Measurements from ENCODE around the gene MYLK4.
A peak's percentile ranks its signal among the peaks of the same experiment; 100 is the strongest.
"Not testable (repeated sequence)": the region's sequence is repeated elsewhere in the genome, so short reads cannot be mapped to it uniquely, and the experiment has no call there.

Gene MYLK4

GRCh38 chr6:2775003-2775402 lies 24.3 kb upstream of the MYLK4 start:
- no peak for DNase-seq

DNA sequence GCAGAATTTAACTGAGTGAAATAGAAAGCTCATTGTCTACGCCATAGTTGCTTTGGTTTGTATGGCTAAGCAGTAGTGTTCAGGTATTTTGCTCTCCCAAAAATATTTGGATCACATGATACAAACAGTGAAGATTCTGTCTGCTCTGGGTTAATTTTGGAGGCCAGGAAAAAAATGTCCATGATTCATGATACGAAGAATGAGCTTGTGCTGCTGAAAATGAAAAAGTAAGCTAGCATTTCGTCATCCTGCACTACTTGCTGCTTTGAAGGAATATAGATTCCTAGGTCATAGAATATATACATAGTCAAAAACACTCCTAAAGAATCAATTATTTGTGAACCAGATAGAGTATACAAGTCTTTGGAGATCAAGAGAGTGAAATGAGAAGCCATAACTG lies 22.7 kb upstream of the MYLK4 start:
- no peak for DNase-seq

DNA sequence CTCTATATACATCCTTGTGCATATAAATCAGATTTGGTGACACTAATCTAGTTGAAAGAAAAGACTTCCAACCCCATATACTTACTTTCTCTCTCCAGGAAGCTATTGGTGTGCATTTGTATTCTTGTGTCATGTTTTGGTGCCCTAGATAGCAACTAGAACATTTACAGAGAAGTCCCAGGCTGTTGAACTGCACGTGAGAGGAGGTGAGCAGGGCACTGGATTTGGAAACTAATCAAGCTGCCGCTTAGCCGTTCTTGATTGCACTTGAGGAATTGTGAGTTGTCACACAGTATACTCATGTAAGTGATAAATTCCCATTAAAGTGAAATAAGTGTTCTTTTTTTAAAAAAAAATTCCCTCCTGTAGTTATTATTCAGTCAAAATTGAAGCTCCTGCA lies 22.1 kb upstream of the MYLK4 start:
- DNase-seq, result no peak

GRCh38 chr6:2771079-2771478 lies 20.4 kb upstream of the MYLK4 start:
- DNase-seq, result no peak

DNA sequence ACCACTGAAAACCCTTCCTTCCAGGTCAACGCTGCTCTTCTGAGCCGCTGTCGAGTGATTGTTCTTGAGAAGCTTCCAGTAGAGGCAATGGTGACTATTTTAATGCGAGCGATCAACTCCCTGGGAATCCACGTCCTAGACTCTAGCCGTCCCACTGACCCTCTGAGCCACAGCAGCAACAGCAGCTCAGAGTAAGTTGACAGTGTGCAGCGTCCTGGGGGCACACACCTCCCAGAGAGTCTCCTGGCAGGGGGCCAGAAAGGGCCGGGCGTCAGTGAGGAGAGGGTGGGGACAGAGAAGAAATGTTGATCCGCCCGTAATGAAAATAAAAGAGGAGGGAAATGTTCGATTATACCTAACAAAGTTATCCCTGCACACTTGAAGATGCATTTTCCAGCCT lies 19.4 kb upstream of the MYLK4 start:
- DNase-seq, result no peak

DNA sequence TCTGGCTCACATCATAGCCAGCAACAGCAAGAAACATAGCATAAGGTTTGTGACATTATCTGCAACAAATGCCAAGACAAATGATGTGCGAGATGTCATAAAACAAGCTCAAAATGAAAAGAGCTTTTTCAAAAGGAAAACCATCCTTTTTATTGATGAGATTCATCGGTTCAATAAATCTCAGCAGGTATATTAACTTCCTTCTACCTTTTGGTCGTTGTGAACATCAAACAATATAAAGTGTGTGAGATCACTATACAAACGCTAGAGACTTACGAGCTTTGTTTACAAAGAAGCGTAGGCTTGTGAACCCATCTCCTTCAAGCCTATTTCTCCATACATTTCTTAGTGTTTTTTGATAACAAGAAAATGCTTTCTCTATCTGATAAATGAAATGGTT lies 18.0 kb upstream of the MYLK4 start:
- no peak for DNase-seq

- DNase-seq, result no peak
Observed at GRCh38 chr6:2767657-2768524, 17.2 kb upstream of the MYLK4 start.

GRCh38 chr6:2766767-2767656 lies 16.3 kb upstream of the MYLK4 start:
- DNase-seq, result no peak

- no peak for DNase-seq
Observed at GRCh38 chr6:2765896-2766766, 15.4 kb upstream of the MYLK4 start.

GRCh38 chr6:2765166-2765895 lies 14.6 kb upstream of the MYLK4 start, which contains the start of gene WRNIP1:
Gene WRNIP1 (plus strand): TSS chr6:2765393. CDS start chr6:2765623, 230 bp downstream.
- DNase-seq, result peak; percentile 97

GRCh38 chr6:2764610-2765165 lies 14.0 kb upstream of the MYLK4 start:
- DNase-seq, result peak; percentile 78

DNA sequence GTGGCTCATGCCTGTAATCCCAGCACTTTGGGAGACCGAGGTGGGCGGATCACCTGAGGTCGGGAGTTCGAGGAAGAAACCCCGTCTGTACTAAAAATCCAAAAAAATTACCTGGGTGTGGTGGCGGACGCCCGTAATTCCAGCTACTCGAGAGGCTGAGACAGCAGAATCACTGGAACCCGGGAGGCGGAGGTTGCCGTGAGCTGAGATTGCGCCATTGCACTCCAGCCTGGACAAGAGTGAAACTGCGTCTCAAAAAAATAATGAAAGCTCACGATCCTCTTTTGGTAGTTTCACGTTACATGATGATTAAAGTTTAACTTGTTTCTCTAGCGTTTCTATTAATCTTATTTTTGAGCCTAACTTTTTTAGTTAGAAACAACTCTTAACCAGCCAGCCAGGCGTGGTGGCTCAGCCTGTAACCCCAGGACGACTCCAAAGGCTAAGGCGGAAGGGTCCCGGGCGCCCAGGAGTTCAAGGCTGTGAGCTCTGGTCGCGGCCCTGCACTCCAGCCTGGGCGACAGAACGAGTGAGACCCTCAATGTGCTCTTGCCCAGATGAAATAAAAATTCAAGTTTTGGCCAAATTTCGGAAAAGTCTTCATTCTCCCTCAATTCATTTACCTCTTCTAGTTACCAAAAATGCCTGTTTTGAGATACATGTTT lies 13.3 kb upstream of the MYLK4 start:
- DNase-seq, result no peak

GRCh38 chr6:2763345-2763841 lies 12.7 kb upstream of the MYLK4 start:
- no peak for DNase-seq

GRCh38 chr6:2762868-2763267 lies 12.1 kb upstream of the MYLK4 start:
- DNase-seq, result not testable (repeated sequence)

- DNase-seq, result no peak
Observed at GRCh38 chr6:2760882-2761842, 10.4 kb upstream of the MYLK4 start.

DNA sequence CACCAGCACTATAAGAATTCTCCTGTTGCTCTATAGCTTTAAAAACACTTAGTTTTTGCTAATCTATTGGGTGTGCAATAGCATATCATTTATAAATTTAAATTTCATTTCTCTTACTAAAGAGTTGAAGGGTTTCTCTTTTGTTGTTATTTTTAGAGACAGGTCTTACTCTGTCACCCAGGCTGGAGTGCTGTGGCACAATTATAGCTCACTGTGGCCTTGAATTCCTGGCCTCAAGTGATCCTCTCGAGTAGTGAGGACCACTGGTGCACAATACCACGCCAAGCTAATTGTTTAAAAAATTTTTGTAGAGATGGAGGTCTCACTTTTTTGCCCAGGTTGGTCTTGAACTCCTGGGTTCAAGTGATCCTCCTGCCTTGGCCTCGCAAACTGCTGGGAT lies 8.3 kb upstream of the MYLK4 start:
- no peak for DNase-seq

DNA sequence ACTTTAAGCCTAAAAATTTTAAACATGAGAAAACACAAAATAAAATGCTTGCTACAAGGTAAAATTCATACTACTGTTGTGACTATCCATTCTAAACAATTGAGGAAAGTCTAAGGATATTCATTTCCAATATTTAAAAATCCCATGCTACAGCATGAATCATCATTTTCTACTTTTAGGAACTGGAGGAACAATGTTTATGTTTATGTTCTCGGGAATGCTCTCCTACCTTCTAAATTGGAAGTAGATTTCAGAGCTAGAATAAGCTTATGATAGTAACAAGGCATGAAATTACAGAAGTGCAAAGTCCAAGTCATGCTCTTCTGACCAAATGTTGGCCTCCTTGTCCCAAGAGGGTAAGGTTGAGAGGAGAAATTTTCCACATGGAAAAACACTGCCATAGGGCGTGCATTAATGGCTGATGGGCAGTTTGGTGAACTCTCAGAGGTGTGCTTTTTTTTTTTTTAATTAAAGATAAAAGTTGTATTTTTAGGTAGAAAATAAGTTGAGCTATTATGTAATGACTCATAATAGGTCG lies 6.0 kb upstream of the MYLK4 start:
- no peak for DNase-seq

GRCh38 chr6:2756241-2756640 lies 5.5 kb upstream of the MYLK4 start:
- DNase-seq, result no peak

- DNase-seq, result no peak
Observed at GRCh38 chr6:2755456-2755855, 4.7 kb upstream of the MYLK4 start.

- no peak for DNase-seq
Observed at GRCh38 chr6:2754911-2755310, 4.2 kb upstream of the MYLK4 start.
